Liver (tissue), 9 donors: ENCODE results near the gene KCNQ5. TPM values are rescaled to one million over a fixed set of nuclear protein-coding genes. Genes with fewer than 3 reads are reported as not detected.

Experiments used
- DNase-seq: peaks from one replicate; pipeline ENCODE4 v3.0.0-alpha.2; 2017; ENCODE audit warnings: low spot score
- H3K27ac ChIP-seq, 2 donors: one replicate each; pipeline ENCODE4 v1.7.0; 2013; ENCODE audit warnings: inconsistent platforms in 2 of 2, low read length in 2 of 2, control low read depth in 1 of 2, low read depth in 1 of 2, mild to moderate bottlenecking in 1 of 2
- H3K27me3 ChIP-seq, 4 donors: one replicate each; pipeline versions ENCODE4 v1.6.1 to v1.7.0; 2013; ENCODE audit warnings: low read length in 3 of 4, inconsistent platforms in 1 of 4, mild to moderate bottlenecking in 1 of 4, moderate library complexity in 1 of 4; ENCODE audit not compliant: control insufficient read depth in 4 of 4, insufficient read depth in 4 of 4
- H3K36me3 ChIP-seq, 4 donors: one replicate each; pipeline versions ENCODE4 v1.6.1 to v1.7.0; 2013; ENCODE audit warnings: low read length in 3 of 4, mild to moderate bottlenecking in 3 of 4, low read depth in 1 of 4, moderate library complexity in 1 of 4; ENCODE audit not compliant: control insufficient read depth in 4 of 4, insufficient read depth in 3 of 4
- H3K4me1 ChIP-seq, 4 donors: one replicate each; pipeline versions ENCODE4 v1.6.1 to v1.7.0; 2013; ENCODE audit warnings: low read length in 3 of 4, mild to moderate bottlenecking in 3 of 4, moderate library complexity in 1 of 4; ENCODE audit not compliant: control insufficient read depth in 4 of 4, insufficient read depth in 4 of 4
- H3K4me3 ChIP-seq, 3 donors: one replicate each; pipeline versions ENCODE4 v1.6.1 to v1.7.0; 2013; ENCODE audit warnings: low read length in 3 of 3, control low read depth in 1 of 3, low read depth in 1 of 3, mild to moderate bottlenecking in 1 of 3
- H3K9ac ChIP-seq, 2 donors: one replicate each; pipeline ENCODE4 v1.7.0; 2013; ENCODE audit warnings: low read length in 2 of 2, mild to moderate bottlenecking in 2 of 2, moderate library complexity in 2 of 2, control low read depth in 1 of 2, low read depth in 1 of 2
- H3K9me3 ChIP-seq, 4 donors: one replicate each; pipeline versions ENCODE4 v1.6.1 to v1.7.0; 2013; ENCODE audit warnings: low read length in 3 of 4; ENCODE audit not compliant: control insufficient read depth in 4 of 4
- ATF3 ChIP-seq: IDR thresholded peaks from 2 replicates; pipeline ENCODE4 v1.6.1; 2016; ENCODE audit warnings: antibody characterized with exemption
- CTCF ChIP-seq: fragments of 150-350 bp; IDR thresholded peaks from 2 replicates; pipeline ENCODE4 v1.5.1; 2017; ENCODE audit warnings: improper control_type of control experiment, low read depth, low read length; ENCODE audit not compliant: missing input control
- EGR1 ChIP-seq, 2 donors: IDR thresholded peaks; 2 replicates each; pipeline ENCODE4 v1.6.1; 2016 to 2018; ENCODE audit warnings: antibody characterized with exemption in 2 of 2, low read depth in 2 of 2
- FOXA1 ChIP-seq: IDR thresholded peaks from 2 replicates; pipeline ENCODE4 v1.6.1; 2016; ENCODE audit warnings: antibody characterized with exemption
- FOXA2 ChIP-seq: IDR thresholded peaks from 2 replicates; pipeline ENCODE4 v1.6.1; 2016; ENCODE audit warnings: antibody characterized with exemption
- GABPA ChIP-seq, 2 donors: IDR thresholded peaks in 1 of 2; conservative IDR thresholded peaks in 1 of 2; 2 replicates each; pipeline ENCODE4 v1.6.1; 2016; ENCODE audit warnings: antibody characterized with exemption in 2 of 2, mild to moderate bottlenecking in 1 of 2, moderate library complexity in 1 of 2
- HNF4A ChIP-seq, 2 donors: conservative IDR thresholded peaks; 2 replicates each; pipeline ENCODE4 v1.6.1; 2016; ENCODE audit warnings: antibody characterized with exemption in 2 of 2, mild to moderate bottlenecking in 2 of 2
- HNF4G ChIP-seq: IDR thresholded peaks from 2 replicates; pipeline ENCODE4 v1.6.1; 2016; ENCODE audit warnings: antibody characterized with exemption
- JUND ChIP-seq, 2 donors: IDR thresholded peaks; 2 replicates each; pipeline ENCODE4 v1.6.1; 2016; ENCODE audit warnings: antibody characterized with exemption in 2 of 2
- MAX ChIP-seq: IDR thresholded peaks from 2 replicates; pipeline ENCODE4 v1.6.1; 2016; ENCODE audit warnings: antibody characterized with exemption
- NR2F2 ChIP-seq: IDR thresholded peaks from 2 replicates; pipeline ENCODE4 v1.6.1; 2016; ENCODE audit warnings: antibody characterized with exemption
- RAD21 ChIP-seq, 2 donors: IDR thresholded peaks; 2 replicates each; pipeline ENCODE4 v1.6.1; 2016; ENCODE audit warnings: antibody characterized with exemption in 2 of 2, mild to moderate bottlenecking in 2 of 2
- RXRA ChIP-seq, 2 donors: IDR thresholded peaks; 2 replicates each; pipeline ENCODE4 v1.6.1; 2017 to 2018; ENCODE audit warnings: antibody characterized with exemption in 2 of 2, mild to moderate bottlenecking in 1 of 2
- SP1 ChIP-seq: IDR thresholded peaks from 2 replicates; pipeline ENCODE4 v1.6.1; 2018; ENCODE audit warnings: antibody characterized with exemption, mild to moderate bottlenecking
- TAF1 ChIP-seq: conservative IDR thresholded peaks from 2 replicates; pipeline ENCODE4 v1.6.1; 2016; ENCODE audit warnings: antibody characterized with exemption, mild to moderate bottlenecking
- YY1 ChIP-seq: IDR thresholded peaks from 2 replicates; pipeline ENCODE4 v1.6.1; 2016; ENCODE audit warnings: antibody characterized with exemption, mild to moderate bottlenecking
- ZBTB33 ChIP-seq: IDR thresholded peaks from 2 replicates; pipeline ENCODE4 v1.6.1; 2016; ENCODE audit warnings: antibody characterized with exemption
- WGBS: extraction: QIAGEN DNeasy Blood & Tissue Kit; methylation state at CpG from one replicate; pipeline ENCODE4 v1.1.7; 2013; 5-methylcytosine and 5-hydroxymethylcytosine counted together
- polyA plus RNA-seq, 2 donors: library from polyadenylated mRNA; stranded (reverse) in 1 of 2; unstranded in 1 of 2; fragments of 200-250 nt in 1 of 2; fragments of >200 nt in 1 of 2; fragmentation: Nextera tagmentation in 1 of 2; extraction: Ambion mirVana in 1 of 2; gene quantifications; one replicate each; pipeline versions ENCODE4 v1.2.1 to v1.2.3, GENCODE V29; 2013 to 2015
- total RNA-seq, 2 donors: library from RNA; depleted of rRNA; stranded (reverse); fragments of >200 nt; gene quantifications; one replicate each; pipeline ENCODE4 v1.2.3, GENCODE V29; 2014
- TF ChIP-seq, protein P1 (sequence below): IDR thresholded peaks from 2 replicates; pipeline ENCODE4 v1.6.1; 2016; ENCODE audit warnings: antibody characterized with exemption, mild to moderate bottlenecking
- donor health status: healthy.
- donor health status: healthy.
- donor health status: healthy.
- donor health status: healthy.
- donor health status: healthy.

The KCNQ5 gene
- total and polyA plus RNA-seq, 4 donors = 0.02 to 1.1 (median 0.15) TPM

DNA sequence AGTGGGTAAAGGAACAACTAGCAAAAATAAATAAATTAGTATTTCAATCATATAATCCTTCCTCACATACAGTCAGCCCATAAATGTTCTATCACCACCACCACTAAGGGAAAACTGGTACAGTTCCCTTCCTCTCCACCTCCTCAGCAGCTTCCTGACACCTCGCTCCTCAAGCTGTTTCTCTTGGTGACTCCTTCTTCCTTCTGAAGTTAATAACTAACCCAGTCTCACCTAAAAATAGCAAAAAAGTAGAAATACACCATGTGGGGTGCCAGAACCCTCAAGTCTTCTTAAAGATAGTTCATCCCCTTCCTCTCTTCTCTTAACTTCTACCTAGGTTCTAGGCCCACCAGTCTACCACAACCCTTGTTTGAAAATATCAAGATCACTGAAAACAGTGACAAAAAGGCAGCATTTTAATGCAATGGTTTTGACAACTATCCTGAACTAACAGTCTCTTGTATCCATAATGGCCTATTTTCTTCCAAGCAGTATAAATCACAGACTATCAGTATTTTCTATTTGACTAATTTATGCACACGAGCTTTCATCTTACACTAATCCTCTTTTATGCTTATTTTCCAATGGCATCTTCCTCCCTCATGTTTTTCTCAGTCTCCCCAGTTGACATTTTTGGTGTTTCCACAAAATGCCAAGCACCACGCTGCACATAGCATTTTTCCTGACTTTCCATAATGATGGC is 518.0 kb downstream of the KCNQ5 start:
- 68% methylated on average over 3 of the region's 3 CpGs for WGBS
- H3K27me3 ChIP-seq = peaks cover 0 to 4% (median 0%) of the 10 kb centered on the region in 4 donors
- TF ChIP-seq RAD21 (IDR thresholded peaks at IDR 0.05) = no peak
- TF ChIP-seq JUND (IDR thresholded peaks at IDR 0.05) = no peak
- no peak for TF ChIP-seq HNF4G
- no peak for TF ChIP-seq GABPA (IDR thresholded peaks at IDR 0.05 in 1 of 2, conservative IDR thresholded peaks at IDR 0.05 in 1 of 2)
- no peak for TF ChIP-seq ATF3
- TF ChIP-seq FOXA1 = no peak
- no peak for TF ChIP-seq TAF1
- no peak for TF ChIP-seq SP1
- no peak for TF ChIP-seq YY1
- TF ChIP-seq RXRA (IDR thresholded peaks at IDR 0.05) = no peak
- TF ChIP-seq MAX = no peak
- TF ChIP-seq FOXA2 = no peak
- no peak for TF ChIP-seq HNF4A (conservative IDR thresholded peaks at IDR 0.05)
- no peak for TF ChIP-seq NR2F2
- no peak for TF ChIP-seq ZBTB33
- H3K36me3 ChIP-seq = no peaks in the 10 kb centered on the region
- H3K4me3 ChIP-seq = no peak overlapping the region
- H3K4me1 ChIP-seq = no peaks in the 10 kb centered on the region
- no peak overlapping the region for H3K9ac ChIP-seq
- DNase-seq = no peak
- no peak overlapping the region for H3K27ac ChIP-seq
- no peaks in the 10 kb centered on the region for H3K9me3 ChIP-seq

DNA sequence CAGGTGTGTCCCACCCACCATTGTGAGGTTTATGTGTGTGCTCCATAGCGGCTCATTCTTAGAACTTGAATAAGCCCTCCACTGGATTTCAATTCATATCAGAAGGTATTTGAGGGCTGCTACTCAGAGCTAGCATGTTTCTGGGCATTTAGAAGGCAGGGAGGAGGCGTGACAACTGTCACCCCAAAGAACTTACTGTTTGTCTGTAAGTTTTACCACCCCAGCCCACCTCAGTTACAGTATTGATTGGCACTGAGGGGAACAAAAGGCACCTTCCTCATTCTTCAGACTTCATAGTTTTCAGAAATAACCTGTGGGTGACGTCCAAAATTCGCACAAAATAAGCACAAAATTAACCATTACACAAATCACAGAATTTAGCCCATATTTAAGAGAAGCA is 521.7 kb downstream of the KCNQ5 start:
- DNase-seq = no peak
- H3K9ac ChIP-seq = no peak overlapping the region
- peaks cover 0 to 4% (median 0%) of the 10 kb centered on the region in 4 donors for H3K27me3 ChIP-seq
- H3K4me3 ChIP-seq = no peak overlapping the region
- no peaks in the 10 kb centered on the region for H3K9me3 ChIP-seq
- WGBS = 74% methylated on average over 4 of the region's 4 CpGs
- H3K4me1 ChIP-seq = no peaks in the 10 kb centered on the region
- H3K27ac ChIP-seq = no peak overlapping the region
- no peaks in the 10 kb centered on the region for H3K36me3 ChIP-seq
- TF ChIP-seq RAD21 (IDR thresholded peaks at IDR 0.05) (no peak), SP1 (no peak), GABPA (IDR thresholded peaks at IDR 0.05 in 1 of 2, conservative IDR thresholded peaks at IDR 0.05 in 1 of 2) (no peak), HNF4G (no peak), MAX (no peak), CTCF (no peak), YY1 (no peak), FOXA1 (no peak), JUND (IDR thresholded peaks at IDR 0.05) (no peak), ATF3 (no peak), RXRA (IDR thresholded peaks at IDR 0.05) (no peak), EGR1 (IDR thresholded peaks at IDR 0.05; ENCODE audit: low read depth in 2 of 2) (no peak), HNF4A (conservative IDR thresholded peaks at IDR 0.05) (no peak), ZBTB33 (no peak), TAF1 (no peak), FOXA2 (no peak), NR2F2 (no peak)
- TF ChIP-seq, protein P1, sequence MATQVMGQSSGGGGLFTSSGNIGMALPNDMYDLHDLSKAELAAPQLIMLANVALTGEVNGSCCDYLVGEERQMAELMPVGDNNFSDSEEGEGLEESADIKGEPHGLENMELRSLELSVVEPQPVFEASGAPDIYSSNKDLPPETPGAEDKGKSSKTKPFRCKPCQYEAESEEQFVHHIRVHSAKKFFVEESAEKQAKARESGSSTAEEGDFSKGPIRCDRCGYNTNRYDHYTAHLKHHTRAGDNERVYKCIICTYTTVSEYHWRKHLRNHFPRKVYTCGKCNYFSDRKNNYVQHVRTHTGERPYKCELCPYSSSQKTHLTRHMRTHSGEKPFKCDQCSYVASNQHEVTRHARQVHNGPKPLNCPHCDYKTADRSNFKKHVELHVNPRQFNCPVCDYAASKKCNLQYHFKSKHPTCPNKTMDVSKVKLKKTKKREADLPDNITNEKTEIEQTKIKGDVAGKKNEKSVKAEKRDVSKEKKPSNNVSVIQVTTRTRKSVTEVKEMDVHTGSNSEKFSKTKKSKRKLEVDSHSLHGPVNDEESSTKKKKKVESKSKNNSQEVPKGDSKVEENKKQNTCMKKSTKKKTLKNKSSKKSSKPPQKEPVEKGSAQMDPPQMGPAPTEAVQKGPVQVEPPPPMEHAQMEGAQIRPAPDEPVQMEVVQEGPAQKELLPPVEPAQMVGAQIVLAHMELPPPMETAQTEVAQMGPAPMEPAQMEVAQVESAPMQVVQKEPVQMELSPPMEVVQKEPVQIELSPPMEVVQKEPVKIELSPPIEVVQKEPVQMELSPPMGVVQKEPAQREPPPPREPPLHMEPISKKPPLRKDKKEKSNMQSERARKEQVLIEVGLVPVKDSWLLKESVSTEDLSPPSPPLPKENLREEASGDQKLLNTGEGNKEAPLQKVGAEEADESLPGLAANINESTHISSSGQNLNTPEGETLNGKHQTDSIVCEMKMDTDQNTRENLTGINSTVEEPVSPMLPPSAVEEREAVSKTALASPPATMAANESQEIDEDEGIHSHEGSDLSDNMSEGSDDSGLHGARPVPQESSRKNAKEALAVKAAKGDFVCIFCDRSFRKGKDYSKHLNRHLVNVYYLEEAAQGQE = no peak
